Fibroblast of mammary gland (primary cell): ENCODE data around the gene GPER1.

ENCODE experiments used
- DNase-seq: peaks from one replicate; pipeline ENCODE4 v3.0.0-alpha.2; 2010; ENCODE audit warnings: low read depth
- H3K4me3 ChIP-seq: 2 replicates; pipeline ENCODE4 v1.5.1; 2011; ENCODE audit warnings: low read depth, mild to moderate bottlenecking, low read length, moderate library complexity; ENCODE audit not compliant: control insufficient read depth
- CTCF ChIP-seq: conservative IDR thresholded peaks from 2 replicates; pipeline ENCODE4 v1.5.1; 2011; ENCODE audit warnings: low read depth, low read length, inconsistent platforms; ENCODE audit not compliant: control insufficient read depth, insufficient read depth

GPER1 gene

GRCh38 chr7:1090686-1091643 is 3.1 kb downstream of the GPER1 start:
- no peak for TF ChIP-seq CTCF
- no peak for DNase-seq

GRCh38 chr7:1091644-1092027 is 3.7 kb downstream of the GPER1 start:
- DNase-seq: no peak
- no peak overlapping the region for H3K4me3 ChIP-seq
- no peak for TF ChIP-seq CTCF

More at GRCh38 chr7:1090686-1091643, 3.1 kb downstream of the GPER1 start:
- H3K4me3 ChIP-seq: no peak overlapping the region

GRCh38 chr7:1092161-1092632 is 4.3 kb downstream of the GPER1 start:
- no peak overlapping the region for H3K4me3 ChIP-seq
- no peak for DNase-seq
- TF ChIP-seq CTCF: no peak

- DNase-seq: no peak
- H3K4me3 ChIP-seq: no peak overlapping the region
- TF ChIP-seq CTCF: no peak
Observed at GRCh38 chr7:1092806-1093501, 5.0 kb downstream of the GPER1 start.

GRCh38 chr7:1093502-1093843 is 5.6 kb downstream of the GPER1 start:
- no peak overlapping the region for H3K4me3 ChIP-seq
- TF ChIP-seq CTCF: no peak
- DNase-seq: no peak

GRCh38 chr7:1093916-1094508 is 6.1 kb downstream of the GPER1 start:
- DNase-seq: no peak
- TF ChIP-seq CTCF: no peak

More at GRCh38 chr7:1093916-1094508, 6.1 kb downstream of the GPER1 start:
- H3K4me3 ChIP-seq: no peak overlapping the region
